KOPT-K1 (cell line): Measurements from ENCODE around the gene GRIP2.

Experiments
- H3K27ac ChIP-seq: fragments of 200-600 bp; sonication (generic); 2 replicates; pipeline ENCODE4 v1.5.1; 2016; ENCODE audit warnings: antibody characterized with exemption, mild to moderate bottlenecking, low read depth, low read length; ENCODE audit not compliant: poor library complexity, severe bottlenecking
- H3K36me3 ChIP-seq: fragments of 200-600 bp; sonication (generic); 2 replicates; pipeline ENCODE4 v1.5.1; 2017; ENCODE audit warnings: antibody characterized with exemption, mild to moderate bottlenecking, low read length, moderate library complexity; ENCODE audit not compliant: insufficient read depth
- H3K9me3 ChIP-seq: fragments of 200-600 bp; sonication (generic); 2 replicates; pipeline ENCODE4 v1.5.1; 2017; ENCODE audit warnings: antibody characterized with exemption, low read length, mild to moderate bottlenecking; ENCODE audit not compliant: insufficient read depth, poor library complexity, severe bottlenecking

GRIP2 gene

GRCh38 chr3:14566812-14567211, 26.7 kb upstream of the GRIP2 start:
- Histone ChIP-seq H3K36me3 (no peaks in the 10 kb centered on the region), H3K27ac (no peak overlapping the region), H3K9me3 (no peaks in the 10 kb centered on the region)

DNA sequence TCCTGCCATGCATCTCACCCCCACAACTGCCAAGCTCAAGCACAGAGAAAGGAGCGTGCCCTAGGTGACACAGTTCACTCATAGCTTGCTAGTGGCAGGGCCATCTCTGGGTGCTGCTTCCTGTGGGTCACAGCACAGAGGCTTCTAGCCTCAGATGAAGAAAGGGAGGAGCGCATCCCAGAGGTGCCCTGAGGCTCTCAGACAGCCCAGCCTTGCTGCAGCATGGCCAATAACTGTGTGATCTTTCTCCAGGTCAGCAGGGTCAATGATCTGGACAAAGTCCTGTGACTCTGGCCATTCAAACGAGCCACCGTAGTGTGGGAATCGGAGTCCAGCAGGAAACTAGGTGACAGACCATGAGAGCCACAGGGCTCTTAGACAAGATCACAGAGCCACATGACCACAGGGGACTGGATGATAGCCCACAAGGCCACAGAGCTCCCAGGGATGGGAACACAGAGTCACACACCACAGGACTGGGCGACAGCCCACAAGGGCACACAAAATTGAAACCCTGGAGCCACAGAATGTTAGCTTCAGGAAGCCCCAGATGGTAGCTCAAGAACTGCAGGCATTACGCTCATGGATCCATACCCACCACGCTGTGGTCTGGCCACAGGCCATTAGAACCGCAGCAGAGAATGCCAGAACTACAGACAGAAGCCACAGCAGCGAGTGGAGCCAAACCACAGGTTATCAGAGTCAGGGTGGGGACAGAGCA, 25.9 kb upstream of the GRIP2 start:
- no peaks in the 10 kb centered on the region for H3K9me3 ChIP-seq

DNA sequence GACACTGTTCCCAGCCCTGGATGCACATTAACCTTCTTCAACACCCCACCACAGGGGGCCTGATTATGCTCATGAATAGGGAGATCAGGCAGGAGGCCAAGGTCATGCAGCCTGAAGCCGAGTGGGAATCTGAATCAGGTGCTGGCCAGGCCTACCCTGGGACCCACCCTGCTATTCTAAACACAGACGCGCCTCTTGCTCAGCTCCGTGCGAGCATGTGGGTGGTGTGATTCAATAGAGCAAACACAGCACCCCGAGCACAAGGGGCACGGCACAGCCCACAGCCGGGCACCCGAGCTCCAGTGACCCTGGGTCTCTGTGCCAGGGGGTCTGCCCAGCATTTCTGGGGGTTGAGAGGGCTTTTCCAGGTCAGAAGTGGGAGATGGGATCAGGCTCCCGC, 24.6 kb upstream of the GRIP2 start:
- Histone ChIP-seq H3K27ac (no peak overlapping the region), H3K36me3 (no peaks in the 10 kb centered on the region), H3K9me3 (no peaks in the 10 kb centered on the region)

More for the DNA sequence above, 25.9 kb upstream of the GRIP2 start:
- Histone ChIP-seq H3K27ac (no peak overlapping the region), H3K36me3 (no peaks in the 10 kb centered on the region)

DNA sequence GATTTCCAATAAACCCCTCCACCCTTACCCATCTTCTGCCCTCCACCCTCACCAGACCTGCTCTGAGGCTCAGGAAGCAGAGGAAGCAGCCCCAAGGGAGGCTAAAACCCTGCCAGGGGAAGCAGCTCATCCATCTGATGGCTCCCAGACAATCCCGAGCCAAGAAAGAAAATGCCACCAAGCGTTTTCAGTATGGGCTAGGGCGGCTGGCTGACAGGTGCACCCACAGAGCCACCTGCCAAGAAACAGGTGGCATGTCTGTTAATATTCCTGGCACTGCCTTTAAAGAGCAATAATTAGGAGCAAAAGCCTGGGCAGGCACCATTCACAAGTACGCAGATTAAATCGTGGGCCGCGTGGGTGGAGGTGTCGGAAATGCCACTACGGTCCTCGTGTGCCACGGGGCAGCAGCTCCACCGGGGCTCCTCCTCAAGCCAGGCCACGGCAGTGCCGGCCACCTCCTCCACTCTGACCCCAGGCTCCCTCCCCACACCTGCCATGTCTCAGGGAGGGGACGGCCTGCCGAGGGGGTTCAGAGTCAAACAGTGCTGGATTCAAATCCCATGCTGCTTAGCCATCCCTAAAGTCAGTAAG, 23.9 kb upstream of the GRIP2 start:
- no peaks in the 10 kb centered on the region for H3K36me3 ChIP-seq
- no peaks in the 10 kb centered on the region for H3K9me3 ChIP-seq
- no peak overlapping the region for H3K27ac ChIP-seq

DNA sequence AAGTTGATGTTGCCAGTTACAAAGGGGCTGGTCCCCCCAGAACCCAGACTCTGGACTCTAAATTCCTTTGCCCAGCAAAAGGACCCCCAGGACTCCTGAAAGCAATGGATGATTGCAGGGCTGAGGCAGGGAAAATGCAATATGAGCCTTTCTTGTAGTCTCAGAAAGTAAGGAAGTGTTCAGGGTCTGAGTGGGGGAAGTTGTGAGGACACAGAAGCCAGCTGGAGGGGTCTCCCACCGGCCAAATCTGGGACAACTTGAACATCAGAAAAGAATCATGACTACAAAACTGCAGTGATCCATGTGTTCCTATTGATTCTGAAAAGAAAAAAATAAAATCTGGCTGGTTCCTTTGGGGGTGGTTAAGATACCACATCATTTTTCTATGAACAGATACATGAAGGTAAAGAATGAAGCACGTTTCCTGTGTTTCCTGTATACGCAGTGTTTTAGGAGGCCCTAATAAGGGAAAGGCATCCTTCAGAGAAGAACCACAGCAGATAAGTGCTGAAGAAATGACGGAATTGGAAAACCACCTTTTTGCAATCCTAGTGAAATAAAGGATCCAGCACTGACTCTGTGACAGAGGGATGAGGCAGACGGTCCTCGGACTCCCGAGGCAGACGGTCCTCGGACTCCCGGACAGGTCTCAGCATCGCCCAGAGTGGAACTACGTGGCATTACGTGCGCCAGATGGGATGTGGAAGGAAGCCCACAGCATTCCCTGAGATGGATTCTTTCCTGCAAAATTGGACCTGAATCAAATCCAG, 22.2 kb upstream of the GRIP2 start:
- no peak overlapping the region for H3K27ac ChIP-seq
- no peaks in the 10 kb centered on the region for H3K9me3 ChIP-seq
- no peaks in the 10 kb centered on the region for H3K36me3 ChIP-seq

DNA sequence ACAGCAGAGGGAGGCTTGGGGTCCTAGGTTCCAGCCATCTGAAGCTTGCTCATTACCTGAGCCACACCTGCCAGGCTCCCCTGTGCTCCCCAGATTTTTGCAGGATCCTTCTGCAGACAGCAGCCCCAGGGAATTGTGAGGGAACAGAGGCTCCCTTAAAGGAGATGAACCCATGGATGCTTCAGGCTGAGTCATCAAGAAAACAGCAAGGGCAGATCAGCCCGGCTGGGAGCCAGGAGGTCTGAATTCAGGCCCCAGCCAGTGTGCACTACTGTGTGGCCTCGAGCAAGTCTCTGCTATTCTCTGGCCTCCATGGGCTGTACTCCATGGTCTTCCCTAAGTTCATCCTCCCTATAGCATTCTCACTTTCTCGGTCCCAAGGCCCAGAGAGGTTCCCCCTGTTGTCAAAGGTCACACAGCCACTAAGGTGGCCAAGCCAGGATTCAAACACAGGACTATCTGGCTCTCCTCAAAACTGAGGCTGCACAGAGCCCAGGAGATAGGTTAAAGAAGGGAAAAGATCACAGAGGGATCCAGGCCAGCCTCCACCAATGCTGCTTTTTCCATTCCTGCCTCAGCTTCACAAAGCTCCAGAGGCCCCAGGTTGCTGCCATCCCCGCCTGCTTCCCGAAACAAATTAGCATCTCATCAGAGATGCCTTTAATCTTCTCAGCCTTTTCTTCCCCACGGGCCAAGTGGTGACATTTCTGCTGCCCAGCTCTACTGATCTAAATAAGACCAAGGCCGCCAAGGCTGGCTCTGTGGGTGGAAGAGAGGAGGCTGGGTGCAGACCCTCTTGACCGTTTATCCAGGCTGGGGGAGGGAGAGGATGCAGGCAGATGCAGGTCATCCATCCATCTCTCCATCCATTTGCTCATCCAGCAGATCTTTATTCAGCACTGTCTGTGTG, 21.2 kb upstream of the GRIP2 start:
- no peaks in the 10 kb centered on the region for H3K9me3 ChIP-seq
- H3K27ac ChIP-seq: no peak overlapping the region
- no peaks in the 10 kb centered on the region for H3K36me3 ChIP-seq

GRCh38 chr3:14560110-14560509, 20.0 kb upstream of the GRIP2 start:
- H3K9me3 ChIP-seq: no peaks in the 10 kb centered on the region
- H3K36me3 ChIP-seq: no peaks in the 10 kb centered on the region
- no peak overlapping the region for H3K27ac ChIP-seq

- no peaks in the 10 kb centered on the region for H3K9me3 ChIP-seq
- H3K36me3 ChIP-seq: no peaks in the 10 kb centered on the region
- H3K27ac ChIP-seq: no peak overlapping the region
Observed at GRCh38 chr3:14558029-14558428, 17.9 kb upstream of the GRIP2 start.

GRCh38 chr3:14555835-14556234, 15.7 kb upstream of the GRIP2 start:
- H3K36me3 ChIP-seq: no peaks in the 10 kb centered on the region
- H3K27ac ChIP-seq: no peak overlapping the region
- H3K9me3 ChIP-seq: no peaks in the 10 kb centered on the region

DNA sequence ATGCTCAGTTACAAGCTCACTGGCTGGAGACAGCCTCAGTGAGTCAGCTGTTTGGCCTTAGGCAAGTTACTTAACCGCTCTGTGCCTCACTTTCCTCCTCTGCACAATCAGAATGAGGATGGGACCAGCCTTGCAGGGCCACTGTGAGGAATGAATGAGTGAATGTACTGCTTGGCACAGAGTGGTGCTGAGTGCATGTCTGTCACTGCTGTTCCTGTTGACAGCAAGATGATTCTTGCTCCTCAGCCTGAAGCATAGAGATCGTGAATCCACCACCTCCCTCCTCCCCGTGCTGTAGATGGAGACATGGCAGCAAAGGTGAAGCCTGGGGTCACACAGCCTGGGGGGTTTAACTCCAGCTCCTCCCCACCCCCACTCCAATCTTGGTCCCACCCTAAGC, 14.6 kb upstream of the GRIP2 start:
- no peak overlapping the region for H3K27ac ChIP-seq
- H3K9me3 ChIP-seq: no peaks in the 10 kb centered on the region
- H3K36me3 ChIP-seq: no peaks in the 10 kb centered on the region

GRCh38 chr3:14553871-14554270, 13.7 kb upstream of the GRIP2 start:
- Histone ChIP-seq H3K27ac (no peak overlapping the region), H3K36me3 (no peaks in the 10 kb centered on the region), H3K9me3 (no peaks in the 10 kb centered on the region)

GRCh38 chr3:14552717-14553116, 12.6 kb upstream of the GRIP2 start:
- Histone ChIP-seq H3K9me3 (no peaks in the 10 kb centered on the region), H3K36me3 (no peaks in the 10 kb centered on the region), H3K27ac (no peak overlapping the region)

DNA sequence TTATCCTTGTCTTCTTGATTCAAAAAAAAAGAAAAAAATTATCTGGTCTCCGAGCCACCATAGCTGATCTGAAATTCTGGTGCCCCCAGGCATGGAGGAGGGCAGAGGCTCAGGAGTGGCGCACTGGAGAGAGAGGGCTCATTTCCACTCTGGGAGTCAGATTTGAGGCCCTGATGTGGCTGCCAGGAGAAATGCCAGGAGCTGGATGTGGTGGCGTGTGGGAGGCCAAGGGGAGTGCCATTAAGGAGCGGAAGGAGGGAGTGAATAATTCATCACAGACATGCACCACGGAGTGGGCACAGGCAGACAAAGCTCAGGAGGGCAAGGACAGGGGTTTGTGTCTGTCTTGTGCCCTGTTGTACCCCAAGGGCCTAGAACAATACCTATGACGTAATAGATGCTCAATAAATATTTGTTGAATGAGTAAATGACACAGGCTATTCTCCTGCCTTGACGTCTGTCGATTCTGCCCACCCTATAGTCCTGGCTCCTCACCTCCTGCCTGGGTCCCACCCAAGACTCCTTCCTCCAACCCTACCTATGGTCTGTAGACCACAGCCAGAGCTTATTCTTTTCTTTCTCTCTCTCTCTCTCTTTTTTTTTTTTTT, 12.0 kb upstream of the GRIP2 start:
- H3K9me3 ChIP-seq: no peaks in the 10 kb centered on the region

More for the DNA sequence above, 12.0 kb upstream of the GRIP2 start:
- H3K36me3 ChIP-seq: no peaks in the 10 kb centered on the region
- no peak overlapping the region for H3K27ac ChIP-seq
